EL (cell line): ENCODE data around the gene KIF16B.
A peak's percentile ranks its signal among the peaks of the same experiment; 100 is the strongest.

Experiments
- DNase-seq: peaks from one replicate; pipeline ENCODE4 v3.0.0-alpha.2; 2016

The KIF16B gene

DNA sequence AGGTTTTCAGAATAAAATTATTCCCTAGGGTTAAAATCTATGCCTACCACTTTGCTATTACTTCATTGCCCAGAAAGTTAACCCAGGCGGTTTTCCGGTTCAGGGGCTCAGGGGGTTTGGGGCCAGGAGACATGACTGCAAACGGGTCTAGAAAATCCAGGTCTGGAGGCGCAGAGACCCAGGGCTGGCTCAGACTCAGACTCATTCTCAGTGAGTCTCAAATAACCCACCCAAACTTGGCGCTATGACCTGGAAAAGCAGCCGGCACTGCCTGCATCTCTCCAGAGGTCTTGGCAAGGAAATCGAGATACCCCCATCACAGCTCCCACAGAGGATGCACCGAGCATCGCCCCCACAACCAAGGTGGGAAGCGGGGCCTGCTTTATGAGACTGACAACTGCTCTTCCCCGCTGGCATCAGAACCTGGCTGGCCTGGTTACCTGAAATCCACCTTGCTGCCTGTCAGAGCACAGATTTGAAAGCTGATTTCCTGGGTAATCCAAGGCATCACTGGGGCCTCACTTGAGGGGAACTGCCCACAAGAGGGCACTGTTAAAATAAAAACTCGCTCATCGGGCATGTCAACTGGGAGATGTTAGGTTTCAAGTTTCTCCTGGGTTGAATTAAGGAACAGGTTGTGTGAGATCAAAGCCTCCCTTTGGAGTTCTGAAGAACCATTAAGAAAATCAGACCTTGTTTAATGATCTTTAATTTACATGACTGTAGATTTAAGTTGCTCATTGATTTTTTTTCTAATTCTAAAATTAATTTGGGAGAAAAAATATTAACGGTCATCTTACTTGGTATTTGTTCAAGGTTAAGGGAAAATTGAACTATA, 55.1 kb downstream of the KIF16B start:
- DNase-seq: peak; percentile 29

DNA sequence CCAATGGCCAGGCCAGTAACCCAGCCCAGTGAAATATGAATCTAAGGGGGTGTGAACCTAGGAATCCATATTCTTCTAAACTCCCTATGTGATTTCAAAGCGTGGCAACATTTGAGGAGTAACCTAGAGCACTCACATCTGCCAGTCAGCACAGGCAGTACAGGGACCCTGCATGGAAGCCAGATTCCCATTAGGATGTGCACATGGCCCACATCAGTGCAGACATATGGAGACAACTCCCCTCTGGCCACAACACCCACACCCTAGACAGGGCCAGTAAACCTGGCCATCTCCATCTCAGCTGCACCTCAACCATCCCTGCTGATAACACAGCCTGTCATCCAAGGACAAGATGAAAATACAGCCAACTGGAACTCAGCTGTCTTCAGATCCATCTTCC, 56.5 kb downstream of the KIF16B start:
- no peak for DNase-seq

DNA sequence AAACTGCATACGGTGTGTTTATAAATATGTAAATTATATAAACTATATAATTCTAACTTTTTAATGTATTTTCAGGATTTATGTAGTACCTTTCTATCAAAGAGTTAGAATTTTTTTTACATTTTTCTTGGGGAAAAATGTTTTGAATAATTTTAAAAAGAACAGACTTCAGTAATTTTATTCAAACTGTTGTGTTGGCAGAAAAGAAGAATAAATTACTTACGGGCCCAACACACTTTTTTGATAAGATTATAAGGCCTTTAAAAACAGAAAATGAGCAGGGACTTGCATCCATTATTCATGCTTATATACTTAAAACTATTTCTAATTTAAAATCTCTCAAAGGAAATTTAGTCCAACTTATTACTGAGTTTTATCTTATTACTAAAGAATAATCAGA, 58.2 kb downstream of the KIF16B start:
- no peak for DNase-seq

DNA sequence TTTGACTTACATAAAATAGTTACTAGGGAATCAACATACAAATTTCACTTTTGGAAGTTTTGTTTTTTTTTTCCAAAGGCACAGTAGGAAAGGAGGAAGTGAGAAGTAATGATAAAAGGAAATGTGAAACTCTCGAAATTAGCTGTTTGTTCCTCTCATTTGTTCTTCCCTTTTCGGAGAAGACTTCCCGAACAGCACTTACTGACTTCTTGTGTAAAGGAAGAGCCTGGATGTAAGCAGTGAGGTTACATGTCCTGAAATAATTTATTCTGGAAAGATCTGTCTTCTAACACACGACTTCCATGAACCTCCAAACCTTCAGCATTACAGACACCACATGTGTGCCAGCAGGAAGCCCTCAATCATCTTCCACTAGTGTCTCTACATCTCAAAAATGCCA, 59.1 kb downstream of the KIF16B start:
- no peak for DNase-seq

DNA sequence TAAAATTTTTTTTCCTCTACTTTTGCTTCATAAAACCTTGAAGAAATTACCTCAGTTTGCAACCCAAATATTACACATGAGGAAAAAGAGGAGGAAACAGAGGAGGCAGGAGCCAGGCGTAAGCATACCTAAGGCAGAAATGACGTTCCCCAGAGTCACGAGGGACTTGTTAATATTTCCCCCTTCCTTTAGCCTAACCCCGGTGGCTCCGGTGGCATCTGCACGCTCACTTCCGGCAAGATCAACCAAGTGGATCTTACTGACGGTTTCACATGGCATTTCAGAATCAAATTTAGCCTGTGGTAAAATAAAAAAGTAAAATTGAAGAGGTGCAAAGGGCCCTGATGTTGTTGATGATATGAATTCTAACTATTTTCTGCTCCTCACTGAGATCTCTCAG, 67.4 kb downstream of the KIF16B start:
- DNase-seq: no peak

DNA sequence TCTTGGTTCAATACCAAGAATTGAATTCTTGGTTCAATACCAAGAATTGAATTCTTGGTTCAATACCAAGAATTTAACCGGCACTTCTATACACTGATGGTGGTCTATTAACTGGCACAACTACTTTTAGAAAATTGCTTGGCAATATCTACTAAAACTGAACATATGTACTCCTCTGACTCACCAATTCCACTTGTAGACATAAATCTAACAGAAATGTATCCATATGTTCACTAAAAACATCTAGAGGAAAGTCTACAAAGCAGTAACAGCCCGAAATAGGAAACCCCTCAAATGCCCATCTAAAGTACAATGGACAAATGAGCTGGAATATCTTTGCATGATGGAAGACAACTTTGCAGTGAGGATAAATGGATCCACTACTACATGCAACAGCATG, 71.9 kb downstream of the KIF16B start:
- peak; percentile 4 for DNase-seq

DNA sequence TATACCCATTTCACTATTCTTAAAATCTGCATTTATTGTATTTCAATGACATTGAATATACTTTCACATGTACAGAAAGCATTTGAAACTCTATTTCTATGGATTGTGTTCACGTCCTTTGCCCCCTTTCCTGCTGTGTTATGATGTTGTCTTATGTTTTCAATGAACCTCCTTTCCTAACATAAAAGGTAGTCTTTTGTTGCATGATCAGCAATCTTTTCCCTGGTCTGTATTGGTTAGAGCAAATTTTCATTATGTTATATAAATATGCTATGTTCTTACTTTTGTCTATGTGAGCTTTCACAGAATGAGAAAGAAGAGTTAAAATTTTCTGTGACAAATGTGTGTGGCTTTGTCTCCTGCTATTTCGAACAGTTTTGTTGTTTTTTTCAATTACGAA, 73.1 kb downstream of the KIF16B start:
- DNase-seq: no peak

DNA sequence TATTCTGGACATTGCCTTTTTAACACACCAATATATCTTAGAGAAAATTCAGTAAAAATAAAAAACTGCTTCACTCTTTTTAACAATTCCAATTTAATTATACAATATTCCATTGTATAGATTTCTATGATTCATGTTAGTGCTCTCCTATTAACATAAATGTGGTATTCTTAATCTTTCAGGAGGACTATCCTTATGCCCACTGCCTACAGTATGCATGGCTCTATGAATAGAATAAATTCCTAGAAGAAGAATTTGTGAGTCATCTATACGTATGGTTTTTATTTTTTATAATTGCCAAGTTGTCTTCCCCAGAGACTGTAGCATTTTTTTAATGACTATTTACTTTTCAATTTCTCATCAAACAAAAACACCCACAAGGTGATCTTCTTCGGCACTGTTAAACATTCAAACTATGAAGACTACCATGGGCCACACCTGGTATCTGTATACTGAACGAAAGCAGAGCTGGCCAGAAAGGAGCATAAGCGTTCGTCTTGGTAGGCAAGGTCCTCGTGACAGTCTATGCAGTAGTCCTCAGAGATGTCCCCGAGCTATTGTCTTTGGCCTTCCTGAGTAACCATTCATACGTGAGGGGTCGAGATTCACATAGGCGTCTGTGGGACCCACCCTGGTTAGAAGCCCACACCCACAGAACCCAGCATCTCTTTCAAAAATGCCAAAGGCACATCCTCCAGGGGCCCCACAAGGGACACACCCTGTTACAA, 74.6 kb downstream of the KIF16B start:
- DNase-seq: peak; percentile 3

DNA sequence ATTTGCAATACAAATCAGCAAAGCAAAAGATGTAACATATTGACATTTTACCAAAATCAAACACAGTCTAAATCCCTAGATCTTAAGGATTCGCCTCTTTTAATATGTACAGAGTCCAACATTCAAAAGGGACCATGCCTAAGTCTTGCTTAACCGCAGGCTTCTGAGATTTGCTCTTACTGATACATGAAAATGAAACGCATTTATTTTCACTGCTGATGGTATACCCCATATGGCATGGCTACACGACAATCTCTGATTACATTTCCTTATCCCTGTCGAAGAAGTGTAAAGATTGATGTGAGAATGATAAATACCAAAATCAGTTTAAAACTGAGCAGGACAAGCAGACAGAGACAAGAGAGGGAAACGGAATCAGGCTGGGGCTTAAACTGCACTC, 75.4 kb downstream of the KIF16B start:
- DNase-seq: no peak

DNA sequence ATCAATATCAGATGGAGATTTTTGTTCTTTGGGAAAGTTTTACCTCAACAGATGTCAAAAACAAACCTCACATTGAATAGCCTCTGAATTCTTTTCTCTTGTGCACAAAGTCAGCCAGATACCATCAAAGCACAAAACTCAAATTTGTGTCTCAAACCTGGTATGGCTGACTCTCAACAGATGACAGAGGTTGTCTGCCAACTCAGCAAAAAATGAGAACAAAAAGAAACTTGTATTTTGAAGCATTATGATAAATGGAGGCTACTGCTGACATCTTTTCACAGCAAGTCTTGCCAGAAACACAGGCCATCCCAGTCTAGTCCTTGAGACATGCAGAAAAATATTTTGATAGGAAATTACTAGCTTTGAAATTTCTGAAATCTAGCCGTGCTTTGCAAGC, 79.8 kb downstream of the KIF16B start:
- no peak for DNase-seq

DNA sequence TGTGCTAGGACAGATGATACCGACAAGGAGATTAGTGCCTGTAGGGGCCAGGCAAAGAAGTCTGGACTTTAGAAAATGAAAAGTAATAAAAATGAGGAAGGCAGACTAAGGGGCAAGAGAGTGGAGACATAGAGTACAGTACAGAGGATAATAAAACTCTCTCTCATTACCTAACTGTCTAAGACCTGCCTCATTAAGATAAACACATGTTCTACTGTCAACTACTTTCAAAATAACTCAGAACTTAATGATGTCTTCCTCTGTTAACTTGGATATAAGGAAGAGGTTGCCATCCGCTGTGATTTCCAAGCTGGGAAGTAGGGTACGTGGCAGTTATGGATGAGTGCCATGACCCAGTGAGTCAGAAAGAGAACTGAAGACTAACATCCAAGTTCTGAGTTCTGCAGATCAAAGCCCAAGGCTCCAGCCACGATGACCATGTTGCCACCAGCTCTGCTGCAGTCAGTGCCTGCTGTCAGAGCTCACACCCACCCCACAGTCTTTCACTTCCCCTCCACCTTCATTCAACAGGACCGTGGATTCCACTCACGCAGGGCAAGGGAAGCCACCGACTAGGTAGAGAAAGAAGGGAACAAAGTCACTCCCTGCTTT, 81.8 kb downstream of the KIF16B start:
- peak; percentile 13 for DNase-seq

DNA sequence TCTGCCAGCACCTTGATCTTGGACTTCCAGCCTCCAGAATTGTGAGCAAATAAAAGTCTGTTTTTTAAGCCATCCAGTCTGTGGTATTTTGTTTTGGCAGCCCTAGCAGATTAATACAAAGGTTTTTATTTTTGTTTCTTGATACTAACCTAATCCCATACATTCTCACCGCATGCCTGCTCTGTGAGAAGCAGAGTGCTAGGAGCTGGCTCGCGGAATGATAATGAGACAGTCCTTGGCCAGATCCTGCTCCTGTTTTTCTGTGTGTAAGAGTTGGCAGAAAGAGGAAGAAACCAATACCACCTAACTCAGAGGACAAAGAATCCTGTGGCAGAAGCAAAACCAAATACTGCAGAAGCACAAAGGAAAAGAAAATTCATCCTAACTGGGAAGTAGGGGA, 82.6 kb downstream of the KIF16B start:
- DNase-seq: no peak

DNA sequence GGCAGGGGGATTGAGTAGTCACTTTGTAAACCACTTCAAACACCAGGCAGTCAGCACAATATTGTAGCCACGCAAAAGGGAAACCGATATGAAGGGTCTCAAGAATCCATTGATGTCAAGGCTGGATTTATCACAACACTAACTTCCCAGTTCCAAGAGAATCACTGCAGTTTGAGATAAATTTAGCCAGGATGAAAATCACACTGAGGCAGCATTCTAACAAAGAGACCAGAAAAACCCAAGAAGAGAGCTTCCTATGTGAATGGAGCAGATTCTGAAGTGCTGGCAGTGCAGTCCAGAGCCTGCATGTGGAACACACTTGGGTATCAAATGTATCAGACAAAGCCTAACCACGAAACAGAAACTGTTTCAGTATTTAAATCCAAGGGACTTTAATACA, 84.6 kb downstream of the KIF16B start:
- DNase-seq: no peak

DNA sequence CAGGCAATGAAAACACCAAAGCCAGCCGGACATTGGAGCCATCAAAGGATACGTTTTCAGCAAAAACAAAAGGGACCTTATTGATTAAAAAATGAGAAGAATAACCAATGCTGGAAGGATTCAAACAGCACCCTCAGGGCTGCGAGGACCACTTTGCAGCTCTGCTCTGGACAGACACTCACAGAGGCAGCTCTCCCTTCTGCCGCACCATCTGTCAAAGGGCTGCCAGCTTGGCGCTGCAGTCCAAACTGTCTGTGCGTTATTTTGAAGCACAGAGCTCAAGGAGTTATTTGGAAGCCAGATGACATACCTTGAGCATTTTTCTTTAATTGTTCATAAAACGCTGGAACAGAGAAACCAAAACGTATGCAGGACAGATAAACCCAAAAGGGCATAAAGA, 85.2 kb downstream of the KIF16B start:
- DNase-seq: no peak

DNA sequence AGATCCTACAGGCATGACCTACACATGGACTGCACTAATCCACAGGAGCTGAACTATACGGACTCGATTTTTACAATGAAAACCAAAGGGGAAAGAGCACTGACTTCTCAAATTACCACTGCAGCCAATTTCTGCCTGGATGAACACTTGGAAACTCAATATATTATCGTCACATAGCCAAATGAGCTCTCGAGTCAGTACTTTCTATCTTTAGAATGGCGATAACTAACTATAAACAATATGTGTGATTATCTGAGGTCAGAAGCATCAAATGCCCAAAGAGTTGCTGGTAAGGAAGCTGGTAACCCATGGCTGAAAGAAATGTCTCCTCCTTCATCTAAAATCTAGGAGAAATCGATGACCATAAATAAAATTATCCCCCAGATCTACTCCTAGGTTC, 86.7 kb downstream of the KIF16B start:
- DNase-seq: no peak

DNA sequence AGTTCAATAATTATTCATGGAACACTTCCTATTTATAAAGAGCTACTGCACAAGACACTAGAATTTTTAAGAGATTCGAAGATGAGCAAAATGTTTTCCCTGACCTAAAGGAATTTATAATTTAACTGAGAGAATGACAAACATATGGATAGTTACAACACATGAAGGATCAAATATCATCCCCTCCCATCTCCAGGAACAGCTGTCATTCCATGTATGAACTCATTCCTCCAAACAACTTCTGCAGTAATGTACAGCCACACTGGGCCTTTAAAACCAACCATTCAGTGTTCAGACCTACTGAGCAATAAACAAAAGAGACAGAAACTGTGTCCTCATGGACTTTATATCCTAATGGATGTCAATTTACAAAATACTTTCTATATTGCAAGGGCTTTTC, 87.8 kb downstream of the KIF16B start:
- no peak for DNase-seq

DNA sequence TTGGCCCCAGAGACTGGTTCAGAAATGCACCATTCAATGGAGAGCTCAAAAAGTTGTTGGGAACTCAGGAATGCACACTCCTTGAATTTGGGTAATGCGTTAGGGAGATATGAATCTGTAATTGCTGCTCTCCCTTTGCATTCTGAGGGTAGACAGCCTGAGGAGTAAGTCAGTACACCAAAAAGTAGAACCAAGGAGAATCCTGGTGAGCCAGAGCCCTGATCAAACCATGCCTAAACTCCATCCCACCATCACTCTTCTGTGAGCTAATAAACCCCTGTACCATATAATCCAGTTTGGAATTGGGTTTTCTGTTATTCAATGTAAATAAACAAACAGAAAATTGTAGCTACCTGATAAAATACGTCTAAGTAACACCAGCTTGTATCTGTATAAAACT, 90.2 kb downstream of the KIF16B start:
- DNase-seq: no peak

DNA sequence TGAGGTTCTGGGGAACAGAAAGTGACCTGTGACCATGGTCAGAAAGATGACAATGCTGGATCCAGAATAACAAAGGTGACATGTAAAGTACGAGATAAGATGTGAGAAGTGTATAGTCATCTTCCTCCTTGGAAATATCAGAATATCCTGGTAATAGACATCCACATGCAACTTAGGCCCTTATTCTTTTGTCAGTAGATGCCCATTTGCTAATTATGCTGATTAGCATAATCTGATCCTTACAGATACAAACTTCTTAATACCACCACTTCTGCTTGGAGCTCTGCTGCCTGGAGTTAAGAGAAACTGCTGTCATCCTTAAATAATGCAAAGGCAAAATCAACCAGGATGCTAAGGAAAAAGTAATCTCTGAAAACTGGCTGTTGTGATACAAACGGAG, 91.3 kb downstream of the KIF16B start:
- DNase-seq: no peak

DNA sequence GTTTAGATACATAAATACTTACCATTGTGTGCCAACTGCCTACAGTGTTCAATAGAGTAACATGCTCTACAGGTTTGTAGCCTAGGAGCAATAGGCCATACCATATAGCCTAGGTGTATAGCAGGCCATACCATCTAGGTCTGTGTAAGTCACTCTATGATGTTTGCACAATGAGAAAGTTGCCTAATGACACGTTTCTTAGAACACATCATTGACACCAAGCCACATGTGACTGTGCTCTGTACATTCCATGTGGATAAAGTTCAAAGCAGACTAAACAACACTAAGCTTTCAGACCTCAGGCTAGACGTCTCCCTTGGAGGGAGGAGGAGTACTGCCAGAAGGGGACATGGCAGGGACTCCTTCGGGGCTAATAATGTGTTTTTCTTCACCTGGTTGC, 93.6 kb downstream of the KIF16B start:
- DNase-seq: no peak

DNA sequence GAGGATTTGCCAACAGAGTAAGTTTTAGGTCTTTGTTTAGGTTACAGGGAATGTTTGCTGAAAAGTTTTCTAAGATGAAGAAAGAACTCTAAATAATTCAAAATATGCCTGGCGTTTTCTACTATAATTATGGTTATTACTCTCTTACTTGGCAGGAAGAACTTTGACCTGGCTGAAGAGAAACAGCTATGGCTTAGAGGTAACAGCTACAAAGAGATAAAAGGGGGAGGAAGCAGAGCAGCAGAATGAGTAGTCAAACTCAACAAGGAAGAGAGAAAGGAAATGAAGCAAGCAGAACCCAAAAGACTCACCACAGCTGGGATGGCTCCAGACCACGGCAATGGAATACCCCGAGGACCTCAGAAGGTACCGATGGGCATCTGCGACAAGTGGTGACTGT, 95.6 kb downstream of the KIF16B start:
- no peak for DNase-seq

DNA sequence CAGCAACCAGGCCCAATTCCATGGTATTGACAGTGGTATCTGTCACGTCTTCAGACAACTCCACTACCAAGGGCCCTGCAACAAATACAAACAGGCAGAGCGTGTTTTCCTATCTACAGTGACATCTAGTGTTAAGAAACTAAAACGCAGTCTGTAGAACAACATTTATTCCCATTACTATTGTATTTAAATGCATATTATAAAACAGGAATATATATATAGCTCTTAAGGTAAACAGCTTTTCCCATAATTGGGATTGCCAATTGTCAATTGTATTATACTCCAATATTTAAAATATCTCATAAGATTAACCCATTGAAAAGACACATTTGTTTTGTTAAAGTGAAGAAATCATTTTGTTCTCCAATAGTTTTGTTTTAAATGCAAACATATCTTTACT, 97.2 kb downstream of the KIF16B start:
- DNase-seq: peak; percentile 44

DNA sequence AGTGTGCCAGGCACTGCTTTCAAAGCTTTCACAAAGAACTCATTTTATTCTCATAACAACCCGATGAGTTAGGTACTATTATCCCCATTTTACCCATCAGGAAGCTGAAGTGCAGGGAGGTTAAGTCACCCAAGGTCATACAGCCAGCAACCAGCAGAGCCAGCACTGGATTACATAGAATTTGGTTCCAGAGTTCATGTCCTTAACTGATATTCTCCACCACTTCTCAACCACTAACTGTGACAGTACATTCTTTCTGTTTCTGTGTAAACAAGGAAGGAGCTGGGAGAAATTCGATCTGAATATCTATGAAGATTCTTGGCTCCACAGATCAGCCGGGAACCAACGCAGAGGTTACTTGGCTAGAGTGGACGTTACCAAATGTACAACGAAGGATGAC, 98.0 kb downstream of the KIF16B start:
- no peak for DNase-seq

DNA sequence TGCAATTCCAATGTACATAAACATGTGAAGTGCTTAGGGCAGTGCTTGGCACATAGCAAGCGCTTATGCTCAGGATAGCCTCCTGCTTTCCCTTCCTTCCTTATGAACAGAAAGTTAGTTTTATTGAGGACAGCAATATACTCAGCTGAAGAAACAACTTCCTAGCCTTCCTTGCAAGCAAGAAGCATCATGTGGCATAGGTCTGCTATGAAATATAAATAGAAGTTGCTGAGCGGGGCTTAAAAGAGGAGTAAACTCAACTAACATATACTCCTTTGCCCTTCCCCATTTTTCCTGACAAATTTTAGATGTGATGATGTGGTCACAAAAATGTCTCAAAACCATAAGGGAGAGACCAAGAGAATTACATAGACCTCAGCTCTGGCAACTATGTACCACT, 98.9 kb downstream of the KIF16B start:
- DNase-seq: no peak
